Adrenal gland (tissue), 12 donors: ENCODE data around the gene PPME1. TPM values are rescaled to one million over a fixed set of nuclear protein-coding genes. Genes with fewer than 3 reads are reported as not detected.
A peak's percentile ranks its signal among the peaks of the same experiment; 100 is the strongest.

ENCODE experiments used
- DNase-seq, 7 donors: peaks; one replicate each; pipeline ENCODE4 v3.0.0-alpha.2; 2019 to 2020
- H3K27ac ChIP-seq, 5 donors: fragments of 200-600 bp; sonication (generic) in 4 of 5; 1 replicate in 3 of 5; 2 replicates in 2 of 5; pipeline versions ENCODE4 v1.5.1 to v1.8.0; 2016 to 2020; ENCODE audit warnings: mild to moderate bottlenecking in 1 of 5
- H3K27me3 ChIP-seq: fragments of 200-600 bp; 2 replicates; pipeline ENCODE4 v1.8.0; 2021
- H3K36me3 ChIP-seq, 2 donors: fragments of 200-600 bp; replicated peaks in 1 of 2; 1 replicate in 1 of 2; 2 replicates in 1 of 2; pipeline versions ENCODE4 v1.5.1 to v1.8.0; 2018 to 2022
- H3K4me1 ChIP-seq, 2 donors: fragments of 200-600 bp; replicated peaks in 1 of 2; 1 replicate in 1 of 2; 2 replicates in 1 of 2; pipeline versions ENCODE4 v1.5.1 to v1.8.0; 2018 to 2021
- H3K4me3 ChIP-seq, 4 donors: fragments of 200-600 bp; sonication (generic) in 3 of 4; one replicate each; pipeline ENCODE4 v1.5.1; 2016 to 2018
- H3K9me3 ChIP-seq, 3 donors: fragments of 200-600 bp; sonication (generic) in 1 of 3; replicated peaks in 1 of 3; 1 replicate in 2 of 3; 2 replicates in 1 of 3; pipeline versions ENCODE4 v1.5.1 to v1.8.0; 2016 to 2021
- POLR2A ChIP-seq, 2 donors: fragments of 450-650 bp; IDR thresholded peaks; one replicate each; pipeline ENCODE4 v1.6.1; 2017; ENCODE audit warnings: antibody characterized with exemption in 2 of 2, mild to moderate bottlenecking in 2 of 2, moderate library complexity in 1 of 2
- WGBS, 4 donors: extraction: QIAGEN DNeasy Blood & Tissue Kit in 2 of 4; methylation state at CpG; one replicate each; pipeline versions ENCODE4 v1.1.5 to v1.1.7; 2013 to 2017; 5-methylcytosine and 5-hydroxymethylcytosine counted together
- intact Hi-C, 2 donors: fragments of 100-400 bp; cut with DNase I; formaldehyde crosslinking; loops; one replicate each; pipeline versions ENCODE4 v1.14.1 to v1.15.0; 2022 to 2023
- polyA plus RNA-seq, 3 donors: library from polyadenylated mRNA; stranded (reverse); fragments of 200-250 nt in 2 of 3; fragments of 350-450 nt in 1 of 3; fragmentation: Illumina TruSeq in 1 of 3; extraction: RNeasy Lipid Tissue Mini Kit (QIAGEN cat#74804) in 1 of 3; gene quantifications; one replicate each; pipeline ENCODE4 v1.2.3, GENCODE V29; 2013 to 2014
- total RNA-seq, 9 donors: library from RNA; depleted of rRNA in 4 of 9; stranded (reverse); fragments of >200 nt in 4 of 9; fragments of 120-200 nt in 1 of 9; fragmentation: NEBNext Ultra II Directional in 1 of 9; extraction: Animal tissue kit (Norgen Biotek cat#: 25700) in 1 of 9; gene quantifications; one replicate each; pipeline versions ENCODE4 v1.1.0 to v1.2.4, GENCODE V29; 2013 to 2023
- TF ChIP-seq, protein P1 (sequence below), 6 experiments: fragments of 450-650 bp in 4 of 6; fragments of 200-600 bp in 2 of 6; sonication (generic) in 1 of 6; IDR thresholded peaks; 1 replicate in 5 of 6; 2 replicates in 1 of 6; pipeline versions ENCODE4 v1.5.1 to v1.8.0; 2016 to 2021; ENCODE audit warnings: antibody characterized with exemption in 6 of 6, mild to moderate bottlenecking in 2 of 6, moderate library complexity in 1 of 6
- donor health status: healthy with polysubstance abuse.
- donor health status: Bipolar disorder and iron deficiency.
- donor health status: DM: yes; HTN: yes; CAD: no.
- donor health status: DM: no; HTN: no; CAD: no.
- donor health status: DM: no; HTN: no; CAD: no.
- donor health status: DM: yes; HTN: yes; CAD: no.

PPME1 gene
- total and polyA plus RNA-seq, 12 donors = 29.6 to 71.6 (median 48.2) TPM

DNA sequence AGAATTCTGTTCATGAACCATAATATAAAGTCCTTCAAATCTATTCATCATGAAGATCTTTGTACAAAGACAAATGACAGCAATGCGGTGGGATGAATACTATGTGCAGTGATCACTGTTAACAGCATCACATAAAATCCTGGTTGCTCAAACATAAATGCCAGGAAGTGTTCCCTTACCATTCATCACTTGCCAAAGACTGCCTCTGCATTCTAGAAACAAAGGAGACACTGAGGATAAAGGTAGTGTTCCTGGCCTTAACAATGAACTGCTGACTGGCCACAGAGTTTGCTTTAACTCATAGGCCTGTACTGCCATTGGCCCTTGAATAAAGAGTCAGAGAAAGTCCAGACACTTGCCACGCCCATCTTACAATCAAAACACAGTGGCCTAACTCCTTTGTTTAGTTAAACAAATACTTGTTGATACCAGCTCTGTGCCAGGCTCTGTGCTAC is 29.8 kb upstream of the PPME1 start:
- no peaks in the 10 kb centered on the region for H3K36me3 ChIP-seq
- H3K4me3 ChIP-seq = no peak overlapping the region
- no peaks in the 10 kb centered on the region for H3K9me3 ChIP-seq
- H3K27me3 ChIP-seq = no peaks in the 10 kb centered on the region
- DNase-seq = no peak
- H3K4me1 ChIP-seq = peaks cover 7 to 32% of the 10 kb centered on the region in 2 donors
- TF ChIP-seq, protein P1, sequence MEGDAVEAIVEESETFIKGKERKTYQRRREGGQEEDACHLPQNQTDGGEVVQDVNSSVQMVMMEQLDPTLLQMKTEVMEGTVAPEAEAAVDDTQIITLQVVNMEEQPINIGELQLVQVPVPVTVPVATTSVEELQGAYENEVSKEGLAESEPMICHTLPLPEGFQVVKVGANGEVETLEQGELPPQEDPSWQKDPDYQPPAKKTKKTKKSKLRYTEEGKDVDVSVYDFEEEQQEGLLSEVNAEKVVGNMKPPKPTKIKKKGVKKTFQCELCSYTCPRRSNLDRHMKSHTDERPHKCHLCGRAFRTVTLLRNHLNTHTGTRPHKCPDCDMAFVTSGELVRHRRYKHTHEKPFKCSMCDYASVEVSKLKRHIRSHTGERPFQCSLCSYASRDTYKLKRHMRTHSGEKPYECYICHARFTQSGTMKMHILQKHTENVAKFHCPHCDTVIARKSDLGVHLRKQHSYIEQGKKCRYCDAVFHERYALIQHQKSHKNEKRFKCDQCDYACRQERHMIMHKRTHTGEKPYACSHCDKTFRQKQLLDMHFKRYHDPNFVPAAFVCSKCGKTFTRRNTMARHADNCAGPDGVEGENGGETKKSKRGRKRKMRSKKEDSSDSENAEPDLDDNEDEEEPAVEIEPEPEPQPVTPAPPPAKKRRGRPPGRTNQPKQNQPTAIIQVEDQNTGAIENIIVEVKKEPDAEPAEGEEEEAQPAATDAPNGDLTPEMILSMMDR (IDR thresholded peaks at IDR 0.05) = no peak
- TF ChIP-seq POLR2A (IDR thresholded peaks at IDR 0.05) = no peak
- WGBS, 4 donors = 69 to 85% (median 79%) methylated on average over 2 of the region's 2 CpGs
- intact Hi-C loops = no loop called here
- peak overlapping the region in 1 of 5 donors; percentile 33 for H3K27ac ChIP-seq

DNA sequence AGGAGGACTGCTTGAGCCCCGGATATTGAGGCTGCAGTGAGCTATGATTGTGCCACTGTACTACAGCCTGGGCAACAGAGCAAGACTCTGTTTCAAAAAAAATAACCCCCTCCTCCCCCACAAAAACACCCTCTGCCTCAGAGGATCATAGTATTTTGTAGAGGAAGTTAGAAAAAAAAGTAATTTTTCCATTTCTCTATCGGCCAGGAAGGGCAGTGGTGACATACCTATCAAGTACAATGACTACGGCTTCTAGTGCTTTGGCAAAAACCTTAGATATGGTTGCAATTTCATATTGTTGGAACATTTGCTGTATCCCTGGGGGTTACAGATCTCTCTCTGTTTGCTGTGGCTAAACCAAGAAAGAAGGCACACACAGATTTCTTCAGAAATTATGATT is 29.2 kb upstream of the PPME1 start:
- H3K27me3 ChIP-seq = no peaks in the 10 kb centered on the region
- intact Hi-C loops = no loop called here
- DNase-seq = no peak

DNA sequence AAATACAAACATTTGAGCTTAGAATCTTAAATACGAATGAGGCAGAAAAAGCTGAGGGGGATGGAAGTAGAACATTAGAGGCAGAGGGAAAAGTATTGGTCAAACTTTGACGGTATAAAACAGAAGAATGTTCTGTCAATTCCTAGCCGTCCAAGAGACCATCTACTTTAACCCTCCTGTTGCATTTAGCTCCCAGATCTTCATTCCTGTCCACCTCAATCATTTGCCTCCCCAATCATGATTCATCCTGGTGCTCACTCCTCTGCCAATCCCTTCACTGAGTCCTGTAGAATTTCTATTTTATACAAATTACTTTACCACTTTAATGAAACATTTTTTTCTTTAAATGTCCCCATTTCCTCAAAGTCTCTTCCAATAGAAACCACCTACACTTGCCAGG is 28.5 kb upstream of the PPME1 start:
- WGBS, 4 donors = 89 to 96% (median 92%) methylated on average over 3 of the region's 3 CpGs
- Histone ChIP-seq H3K36me3 (no peaks in the 10 kb centered on the region), H3K4me1 (peaks cover 17 to 40% of the 10 kb centered on the region in 2 donors), H3K27ac (no peak overlapping the region), H3K4me3 (no peak overlapping the region), H3K9me3 (no peaks in the 10 kb centered on the region), H3K27me3 (no peaks in the 10 kb centered on the region)
- DNase-seq = no peak
- intact Hi-C loops = no loop called here
- TF ChIP-seq, protein P1 (IDR thresholded peaks at IDR 0.05) = no peak
- no peak for TF ChIP-seq POLR2A (IDR thresholded peaks at IDR 0.05)

More for the DNA sequence above, 29.2 kb upstream of the PPME1 start:
- WGBS, 4 donors = 80 to 85% (median 82%) methylated on average over 3 of the region's 3 CpGs
- H3K36me3 ChIP-seq = no peaks in the 10 kb centered on the region
- no peaks in the 10 kb centered on the region for H3K9me3 ChIP-seq
- no peak overlapping the region for H3K4me3 ChIP-seq
- no peak for TF ChIP-seq POLR2A (IDR thresholded peaks at IDR 0.05)
- TF ChIP-seq, protein P1 (IDR thresholded peaks at IDR 0.05) = no peak
- H3K27ac ChIP-seq = no peak overlapping the region
- peaks cover 11 to 34% of the 10 kb centered on the region in 2 donors for H3K4me1 ChIP-seq

GRCh38 chr11:74144592-74144991 is 26.5 kb upstream of the PPME1 start:
- Histone ChIP-seq H3K27ac (no peak overlapping the region), H3K4me1 (peaks cover 15 to 34% of the 10 kb centered on the region in 2 donors), H3K36me3 (no peaks in the 10 kb centered on the region), H3K4me3 (no peak overlapping the region), H3K9me3 (no peaks in the 10 kb centered on the region), H3K27me3 (no peaks in the 10 kb centered on the region)
- TF ChIP-seq, protein P1 (IDR thresholded peaks at IDR 0.05) = no peak
- TF ChIP-seq POLR2A (IDR thresholded peaks at IDR 0.05) = no peak
- 96 to 100% (median 99%) methylated on average over 4 of the region's 4 CpGs for WGBS, 4 donors
- no peak for DNase-seq
- intact Hi-C loops = no loop called here
